Measurements from ENCODE around the gene PTPRM. TPM values are rescaled to one million over a fixed set of nuclear protein-coding genes. Genes with fewer than 3 reads are reported as not detected.

The PTPRM gene
- total RNA-seq, 1 experiment from 2014 or later: 14.5 TPM

GRCh38 chr18:8328126-8328525 is 761.0 kb downstream of the PTPRM start:
- H3K9me3 ChIP-seq (ENCODE audit: control insufficient read depth in 1 of 2, insufficient read depth in 1 of 2, low read depth in 1 of 2, low read length in 2 of 2): no peaks in the 10 kb centered on the region
- H3K4me1 ChIP-seq (ENCODE audit: control insufficient read depth in 1 of 2, insufficient read depth in 2 of 2, low read length in 2 of 2): no peaks in the 10 kb centered on the region; a peak in 1 of 4 replicates
- intact Hi-C loops (cut with micrococcal nuclease): loop anchor here (10.0 kb wide), 2 partner anchors 57 to 243 kb away; no protein-coding TSS in a partner anchor
- no peak overlapping the region for H3K4me2 ChIP-seq (ENCODE audit: low read length)
- TF ChIP-seq POLR2A (IDR thresholded peaks at IDR 0.05; ENCODE audit: borderline replicate concordance, extremely low read depth, insufficient read depth, insufficient read length) (no peak), ELF1 (IDR thresholded peaks at IDR 0.05; ENCODE audit: borderline replicate concordance, low read depth) (no peak), EZH2phosphoT487 (IDR thresholded peaks at IDR 0.05; ENCODE audit: borderline replicate concordance) (no peak), ATF3 (IDR thresholded peaks at IDR 0.05) (no peak), TCF7L2 (IDR thresholded peaks at IDR 0.05; ENCODE audit: borderline replicate concordance, extremely low read depth, insufficient read depth, insufficient read length) (no peak), SP1 (IDR thresholded peaks at IDR 0.05; ENCODE audit: low read depth) (no peak), ZBTB33 (IDR thresholded peaks at IDR 0.05; ENCODE audit: extremely low read depth, insufficient replicate concordance, low read length) (no peak), RAD21 (IDR thresholded peaks at IDR 0.05; ENCODE audit: low read depth) (no peak), MAX (IDR thresholded peaks at IDR 0.05) (no peak), ZNF274 (IDR thresholded peaks at IDR 0.05; ENCODE audit: low read depth, low read length) (no peak), FOSL1 (IDR thresholded peaks at IDR 0.05; ENCODE audit: low read depth) (no peak), ZFX (IDR thresholded peaks at IDR 0.05) (no peak), EGR1 (IDR thresholded peaks at IDR 0.05; ENCODE audit: low read depth) (no peak), JUND (IDR thresholded peaks at IDR 0.05) (no peak), CBX3 (IDR thresholded peaks at IDR 0.05; ENCODE audit: low read depth) (no peak), SRF (IDR thresholded peaks at IDR 0.05; ENCODE audit: low read depth) (no peak), POLR2AphosphoS5 (IDR thresholded peaks at IDR 0.05; ENCODE audit: low read depth, low read length) (no peak)
- TF ChIP-seq, protein P1, sequence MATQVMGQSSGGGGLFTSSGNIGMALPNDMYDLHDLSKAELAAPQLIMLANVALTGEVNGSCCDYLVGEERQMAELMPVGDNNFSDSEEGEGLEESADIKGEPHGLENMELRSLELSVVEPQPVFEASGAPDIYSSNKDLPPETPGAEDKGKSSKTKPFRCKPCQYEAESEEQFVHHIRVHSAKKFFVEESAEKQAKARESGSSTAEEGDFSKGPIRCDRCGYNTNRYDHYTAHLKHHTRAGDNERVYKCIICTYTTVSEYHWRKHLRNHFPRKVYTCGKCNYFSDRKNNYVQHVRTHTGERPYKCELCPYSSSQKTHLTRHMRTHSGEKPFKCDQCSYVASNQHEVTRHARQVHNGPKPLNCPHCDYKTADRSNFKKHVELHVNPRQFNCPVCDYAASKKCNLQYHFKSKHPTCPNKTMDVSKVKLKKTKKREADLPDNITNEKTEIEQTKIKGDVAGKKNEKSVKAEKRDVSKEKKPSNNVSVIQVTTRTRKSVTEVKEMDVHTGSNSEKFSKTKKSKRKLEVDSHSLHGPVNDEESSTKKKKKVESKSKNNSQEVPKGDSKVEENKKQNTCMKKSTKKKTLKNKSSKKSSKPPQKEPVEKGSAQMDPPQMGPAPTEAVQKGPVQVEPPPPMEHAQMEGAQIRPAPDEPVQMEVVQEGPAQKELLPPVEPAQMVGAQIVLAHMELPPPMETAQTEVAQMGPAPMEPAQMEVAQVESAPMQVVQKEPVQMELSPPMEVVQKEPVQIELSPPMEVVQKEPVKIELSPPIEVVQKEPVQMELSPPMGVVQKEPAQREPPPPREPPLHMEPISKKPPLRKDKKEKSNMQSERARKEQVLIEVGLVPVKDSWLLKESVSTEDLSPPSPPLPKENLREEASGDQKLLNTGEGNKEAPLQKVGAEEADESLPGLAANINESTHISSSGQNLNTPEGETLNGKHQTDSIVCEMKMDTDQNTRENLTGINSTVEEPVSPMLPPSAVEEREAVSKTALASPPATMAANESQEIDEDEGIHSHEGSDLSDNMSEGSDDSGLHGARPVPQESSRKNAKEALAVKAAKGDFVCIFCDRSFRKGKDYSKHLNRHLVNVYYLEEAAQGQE (IDR thresholded peaks at IDR 0.05; ENCODE audit: low read depth): no peak
- H3K9ac ChIP-seq (ENCODE audit: low read length): no peak overlapping the region
- BruUV-seq (replicated peaks): no TSS peak
- H3K27ac ChIP-seq (ENCODE audit: low read depth, low read length): no peak overlapping the region
- no peak for ATAC-seq
- no peaks in the 10 kb centered on the region; a peak in 1 of 4 replicates for H3K36me3 ChIP-seq (ENCODE audit: control insufficient read depth in 1 of 2, insufficient read depth in 2 of 2, low read length in 2 of 2)
- H3K79me2 ChIP-seq (ENCODE audit: insufficient read depth, low read length): no peaks in the 10 kb centered on the region
- H3K4me3 ChIP-seq (replicated peaks in 1 of 2; ENCODE audit: low read depth in 1 of 2, low read length in 2 of 2): no peak overlapping the region
- no peaks in the 10 kb centered on the region; the same call in 1 of the 2 replicates for H3K27me3 ChIP-seq (ENCODE audit: insufficient read depth, low read length)
- H4K20me1 ChIP-seq (ENCODE audit: insufficient read depth): no peaks in the 10 kb centered on the region
- ChIA-PET RAD21 (ENCODE audit: low non-redundant PET in 1 of 2, low total read pairs in 2 of 2, uncharacterized antibody in 2 of 2, unreplicated experiment in 2 of 2) (no interaction called here), CTCF (no interaction called here), POLR2A (no interaction called here)
- no peak for DNase-seq (ENCODE audit: low read depth, low spot score)
- H3K9me2 ChIP-seq (ENCODE audit: insufficient read depth): no peaks in the 10 kb centered on the region
- no peak overlapping the region for H2AFZ ChIP-seq (ENCODE audit: low read depth, low read length, poor library complexity, severe bottlenecking)

Measured in HCT116 (cell line).